ENCODE results near the gene VTA1. TPM values are rescaled to one million over a fixed set of nuclear protein-coding genes. Genes with fewer than 3 reads are reported as not detected.
"Not testable (repeated sequence)": the region's sequence is repeated elsewhere in the genome, so short reads cannot be mapped to it uniquely, and the experiment has no call there.

VTA1 gene
- total RNA-seq, 1 donor from 2014 or later, result 34.0 TPM

GRCh38 chr6:142138876-142139275, 8.2 kb upstream of the VTA1 start:
- no peaks in the 10 kb centered on the region for H3K36me3 Mint-ChIP-seq (ENCODE audit: unreplicated experiment)
- H3K27ac Mint-ChIP-seq (ENCODE audit: unreplicated experiment), result no peak overlapping the region
- H3K9me3 Mint-ChIP-seq (ENCODE audit: unreplicated experiment), result no peaks in the 10 kb centered on the region
- no peaks in the 10 kb centered on the region for H3K4me1 Mint-ChIP-seq (ENCODE audit: low read depth, unreplicated experiment)
- H3K4me3 Mint-ChIP-seq (ENCODE audit: unreplicated experiment), result no peak overlapping the region
- TF ChIP-seq CTCF (IDR thresholded peaks at IDR 0.05; ENCODE audit: partially characterized antibody, unreplicated experiment), result peak; percentile 42
- no peak for DNase-seq
- no peaks in the 10 kb centered on the region for H3K27me3 Mint-ChIP-seq (ENCODE audit: unreplicated experiment)

- not testable (repeated sequence) for H3K9me3 Mint-ChIP-seq (ENCODE audit: unreplicated experiment); H3K27ac Mint-ChIP-seq (ENCODE audit: unreplicated experiment); H3K36me3 Mint-ChIP-seq (ENCODE audit: unreplicated experiment); DNase-seq; H3K27me3 Mint-ChIP-seq (ENCODE audit: unreplicated experiment); H3K4me3 Mint-ChIP-seq (ENCODE audit: unreplicated experiment); H3K4me1 Mint-ChIP-seq (ENCODE audit: low read depth, unreplicated experiment)
These were observed 5.5 kb upstream of the VTA1 start for GRCh38 chr6:142141531-142141930.

- H3K36me3 Mint-ChIP-seq (ENCODE audit: unreplicated experiment), result no peaks in the 10 kb centered on the region
- no peak for DNase-seq
- no peak overlapping the region for H3K4me3 Mint-ChIP-seq (ENCODE audit: unreplicated experiment)
- peaks cover 5% of the 10 kb centered on the region for H3K4me1 Mint-ChIP-seq (ENCODE audit: low read depth, unreplicated experiment)
- no peak overlapping the region for H3K27ac Mint-ChIP-seq (ENCODE audit: unreplicated experiment)
- H3K9me3 Mint-ChIP-seq (ENCODE audit: unreplicated experiment), result no peaks in the 10 kb centered on the region
- TF ChIP-seq CTCF (IDR thresholded peaks at IDR 0.05; ENCODE audit: partially characterized antibody, unreplicated experiment), result no peak
- no peaks in the 10 kb centered on the region for H3K27me3 Mint-ChIP-seq (ENCODE audit: unreplicated experiment)
These were observed 5.7 kb downstream of the VTA1 start for GRCh38 chr6:142152746-142153145.

DNA sequence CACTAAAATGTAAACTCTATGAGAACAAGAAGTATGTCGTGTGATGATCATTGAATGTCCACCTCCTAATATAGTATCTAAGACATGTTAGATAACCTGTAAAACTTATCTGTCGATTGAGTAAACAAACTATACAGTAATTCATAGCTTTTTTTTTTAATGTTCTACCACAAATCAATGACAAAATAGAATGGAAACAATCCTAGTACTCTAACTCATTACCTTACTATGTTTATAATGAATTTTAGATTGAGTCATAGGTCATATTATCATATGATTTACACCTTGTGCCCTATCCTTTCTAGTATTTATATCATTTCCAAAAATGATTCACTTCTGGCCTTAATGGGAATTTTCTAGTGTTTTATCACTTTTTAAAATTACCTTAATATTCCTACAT, 6.1 kb downstream of the VTA1 start:
- peaks cover 4% of the 10 kb centered on the region for H3K4me1 Mint-ChIP-seq (ENCODE audit: low read depth, unreplicated experiment)
- no peak overlapping the region for H3K27ac Mint-ChIP-seq (ENCODE audit: unreplicated experiment)
- no peaks in the 10 kb centered on the region for H3K36me3 Mint-ChIP-seq (ENCODE audit: unreplicated experiment)
- no peaks in the 10 kb centered on the region for H3K9me3 Mint-ChIP-seq (ENCODE audit: unreplicated experiment)
- no peak overlapping the region for H3K4me3 Mint-ChIP-seq (ENCODE audit: unreplicated experiment)
- no peaks in the 10 kb centered on the region for H3K27me3 Mint-ChIP-seq (ENCODE audit: unreplicated experiment)
- DNase-seq, result no peak
- no peak for TF ChIP-seq CTCF (IDR thresholded peaks at IDR 0.05; ENCODE audit: partially characterized antibody, unreplicated experiment)

DNA sequence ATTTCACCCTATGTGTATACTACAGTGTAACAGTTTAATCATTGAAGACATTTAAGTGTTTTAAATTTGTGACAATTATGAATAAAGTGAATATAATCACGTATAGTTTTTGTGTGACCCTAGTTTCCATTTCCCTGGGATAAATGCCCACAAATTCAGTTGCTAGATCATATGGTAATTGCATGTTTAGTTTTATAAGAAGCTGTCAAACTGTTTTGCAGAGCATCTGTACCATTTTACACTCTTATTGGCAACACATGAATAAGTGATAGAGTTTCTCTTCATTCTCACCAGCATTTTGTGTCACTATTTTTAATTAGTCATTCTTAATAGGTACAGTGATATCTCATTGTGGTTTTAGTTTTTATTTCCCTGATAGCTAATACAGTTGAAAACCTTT, 7.3 kb downstream of the VTA1 start:
- Mint-ChIP-seq H3K4me3 (ENCODE audit: unreplicated experiment) (no peak overlapping the region), H3K27ac (ENCODE audit: unreplicated experiment) (no peak overlapping the region), H3K36me3 (ENCODE audit: unreplicated experiment) (no peaks in the 10 kb centered on the region), H3K9me3 (ENCODE audit: unreplicated experiment) (no peaks in the 10 kb centered on the region), H3K4me1 (ENCODE audit: low read depth, unreplicated experiment) (no peaks in the 10 kb centered on the region), H3K27me3 (ENCODE audit: unreplicated experiment) (no peaks in the 10 kb centered on the region)
- no peak for DNase-seq
- TF ChIP-seq CTCF (IDR thresholded peaks at IDR 0.05; ENCODE audit: partially characterized antibody, unreplicated experiment), result no peak

GRCh38 chr6:142155091-142155490, 8.0 kb downstream of the VTA1 start:
- H3K4me1 Mint-ChIP-seq (ENCODE audit: low read depth, unreplicated experiment), result no peaks in the 10 kb centered on the region
- no peak overlapping the region for H3K27ac Mint-ChIP-seq (ENCODE audit: unreplicated experiment)
- no peak for DNase-seq
- H3K9me3 Mint-ChIP-seq (ENCODE audit: unreplicated experiment), result no peaks in the 10 kb centered on the region
- H3K36me3 Mint-ChIP-seq (ENCODE audit: unreplicated experiment), result no peaks in the 10 kb centered on the region
- H3K4me3 Mint-ChIP-seq (ENCODE audit: unreplicated experiment), result no peak overlapping the region
- H3K27me3 Mint-ChIP-seq (ENCODE audit: unreplicated experiment), result peaks cover 2% of the 10 kb centered on the region
- TF ChIP-seq CTCF (IDR thresholded peaks at IDR 0.05; ENCODE audit: partially characterized antibody, unreplicated experiment), result no peak

Data from glutamatergic neuron (in vitro differentiated cells).